Activated CD8-positive, alpha-beta T cell treated with anti-CD3 and anti-CD28 coated beads, Interleukin-2, amount 10 ng/mL, durations not matched to agents 7 days and 5 days (primary cell): ENCODE measurements around the gene CLMP. TPM values are rescaled to one million over a fixed set of nuclear protein-coding genes. Genes with fewer than 3 reads are reported as not detected.

ENCODE experiments used
- ATAC-seq: fragments of 150-1000 bp; cut with Tn5 transposase; one replicate; pipeline ENCODE4 v1.10.0; 2021; ENCODE audit warnings: moderate library complexity
- CTCF ChIA-PET: fragments of 350-600 bp; sonication (Branson Sonifier 250); formaldehyde crosslinking; loops from one replicate; lab custom pipeline; 2021; ENCODE audit warnings: antibody characterized with exemption; lab: Charles Lee
- POLR2A ChIA-PET: fragments of 350-600 bp; sonication (Branson Sonifier 250); formaldehyde crosslinking; loops from one replicate; lab custom pipeline; 2021; ENCODE audit warnings: antibody characterized with exemption; lab: Charles Lee
- DNase-seq: peaks from one replicate; pipeline ENCODE4 v3.0.0-alpha.2; 2020
- H3K27ac Mint-ChIP-seq: one replicate; pipeline ENCODE4 v1.8.0; 2021; ENCODE audit warnings: mild to moderate bottlenecking, mixed read lengths
- H3K27me3 Mint-ChIP-seq: one replicate; pipeline ENCODE4 v1.8.0; 2021; ENCODE audit warnings: low read depth, mixed read lengths
- H3K36me3 Mint-ChIP-seq: one replicate; pipeline ENCODE4 v1.8.0; 2021; ENCODE audit warnings: low read depth, mixed read lengths
- H3K4me1 Mint-ChIP-seq: one replicate; pipeline ENCODE4 v1.8.0; 2021; ENCODE audit warnings: low read depth, mixed read lengths
- H3K4me3 Mint-ChIP-seq: one replicate; pipeline ENCODE4 v1.8.0; 2021; ENCODE audit warnings: mild to moderate bottlenecking, mixed read lengths
- H3K9me3 Mint-ChIP-seq: one replicate; pipeline ENCODE4 v1.8.0; 2022; ENCODE audit warnings: mixed read lengths; ENCODE audit not compliant: insufficient read depth
- total RNA-seq, 2 experiments: library from RNA; stranded (reverse); gene quantifications; one replicate each; pipeline ENCODE4 v1.2.3, GENCODE V29; 2021

Gene CLMP
- total RNA-seq, 2 experiments from 2014 or later = 0.29 TPM

DNA sequence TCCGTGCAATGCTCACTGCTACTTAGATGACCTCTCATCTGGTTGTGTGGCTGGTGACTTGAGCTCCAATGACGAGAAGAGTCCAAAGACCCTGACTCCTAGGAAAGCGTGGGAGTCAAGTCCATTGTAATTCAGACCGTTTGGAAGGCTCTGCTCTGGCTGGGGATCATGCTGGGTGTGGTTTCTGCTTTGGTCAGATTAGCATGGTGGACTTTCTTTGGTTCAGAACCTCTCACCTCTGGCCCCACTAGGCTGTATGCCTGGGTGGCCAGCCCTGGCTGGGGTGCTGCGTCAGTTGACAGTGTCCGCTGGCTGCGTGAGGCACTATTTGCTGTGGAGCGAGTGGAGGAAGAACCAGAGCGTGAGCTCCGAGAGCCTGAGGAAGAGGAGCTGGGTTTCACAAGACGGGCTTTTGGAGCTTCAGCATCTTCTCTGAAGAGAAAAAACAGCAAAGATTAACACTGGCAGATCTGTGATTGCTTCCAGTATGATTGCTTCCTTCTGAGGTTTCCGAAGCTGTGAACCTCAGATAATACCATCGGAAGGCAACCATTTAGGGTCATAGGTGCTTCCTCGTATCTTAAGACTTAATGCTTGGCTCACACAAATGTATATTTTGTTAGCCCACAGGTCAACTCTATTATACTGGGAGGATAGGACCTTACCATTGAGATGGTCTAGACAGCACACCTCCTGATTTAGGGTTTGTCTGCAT is 121.5 kb downstream of the CLMP start:
- POLR2A ChIA-PET = interaction anchor here (0.7 to 7.3 kb wide), 3 partner anchors 12 to 19 kb away, joined by 3 to 129 read pairs (median 4); partner anchors contain the start of gene HSPA8
- no peak overlapping the region for H3K4me3 Mint-ChIP-seq
- peaks cover 46% of the 10 kb centered on the region for H3K4me1 Mint-ChIP-seq

DNA sequence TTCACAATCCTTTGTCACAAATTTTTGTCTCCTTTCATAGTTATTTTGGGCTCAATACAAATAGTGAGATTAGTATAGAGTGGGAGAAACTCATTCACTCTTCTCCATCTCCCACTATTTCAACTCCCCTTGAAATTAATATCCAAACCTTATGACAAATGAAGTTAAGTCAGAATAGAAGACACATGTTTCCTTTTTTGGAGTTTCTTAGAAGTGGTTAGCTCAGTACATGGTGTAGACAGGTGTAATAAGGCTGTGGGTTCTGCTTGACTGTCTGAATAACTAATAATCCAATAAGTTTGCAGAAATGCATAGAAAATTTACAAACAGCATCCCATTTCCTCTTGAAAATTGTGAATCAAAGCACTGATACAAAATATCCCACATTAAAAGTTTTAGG is 122.3 kb downstream of the CLMP start:
- H3K4me1 Mint-ChIP-seq = peaks cover 51% of the 10 kb centered on the region
- ChIA-PET POLR2A (interaction anchor here (0.7 to 7.3 kb wide), 3 partner anchors 11 to 19 kb away, joined by 3 to 129 read pairs (median 4); partner anchors contain the start of gene HSPA8), CTCF (interaction anchor here (0.6 to 1.7 kb wide), 3 partner anchors 9 to 227 kb away, joined by 3 to 6 read pairs (median 3); no protein-coding TSS in a partner anchor)
- H3K36me3 Mint-ChIP-seq = peaks cover 4% of the 10 kb centered on the region
- H3K9me3 Mint-ChIP-seq = no peaks in the 10 kb centered on the region
- no peak overlapping the region for H3K4me3 Mint-ChIP-seq
- ATAC-seq = no peak
- H3K27ac Mint-ChIP-seq = peak overlapping the region; percentile 6
- H3K27me3 Mint-ChIP-seq = no peaks in the 10 kb centered on the region
- no peak for DNase-seq

More for the DNA sequence above, 121.5 kb downstream of the CLMP start:
- Mint-ChIP-seq H3K9me3 (no peaks in the 10 kb centered on the region), H3K27ac (no peak overlapping the region), H3K36me3 (peaks cover 4% of the 10 kb centered on the region), H3K27me3 (no peaks in the 10 kb centered on the region)
- ATAC-seq = no peak
- DNase-seq = no peak
- CTCF ChIA-PET = interaction anchor here (0.6 to 1.0 kb wide), 3 partner anchors 9 to 228 kb away, joined by 3 to 7 read pairs (median 3); no protein-coding TSS in a partner anchor

DNA sequence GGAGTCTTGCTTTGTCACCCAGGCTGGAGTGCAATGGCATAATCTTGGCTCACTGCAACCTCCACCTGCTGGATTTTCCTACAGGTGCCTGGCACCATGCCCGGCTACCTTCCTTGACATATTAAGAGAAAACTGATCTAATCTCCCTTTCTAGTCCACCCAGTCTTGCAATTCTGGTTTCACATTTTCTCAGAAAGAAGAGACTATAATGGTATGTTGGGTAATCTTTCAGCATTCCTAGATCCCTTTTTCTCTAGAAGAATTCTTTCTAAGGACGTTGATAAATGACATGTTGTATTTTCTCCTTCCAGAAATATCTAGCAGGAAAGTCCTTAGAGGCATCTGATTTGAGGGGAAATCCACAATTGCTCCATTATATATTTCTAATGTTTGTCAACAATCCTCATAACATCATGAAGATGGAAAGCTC is 122.7 kb downstream of the CLMP start:
- no peaks in the 10 kb centered on the region for H3K27me3 Mint-ChIP-seq
- ChIA-PET POLR2A (interaction anchor here (1.0 to 7.3 kb wide), 2 partner anchors 11 to 16 kb away, joined by 3 to 129 read pairs; partner anchors contain the start of gene HSPA8), CTCF (interaction anchor here (0.9 to 1.7 kb wide), 3 partner anchors 9 to 30 kb away, joined by 3 to 6 read pairs (median 5); no protein-coding TSS in a partner anchor)
- no peaks in the 10 kb centered on the region for H3K9me3 Mint-ChIP-seq
- H3K27ac Mint-ChIP-seq = no peak overlapping the region
- peaks cover 4% of the 10 kb centered on the region for H3K36me3 Mint-ChIP-seq
- ATAC-seq (no peak), DNase-seq (no peak)
- H3K4me3 Mint-ChIP-seq = no peak overlapping the region
- H3K4me1 Mint-ChIP-seq = peaks cover 54% of the 10 kb centered on the region

DNA sequence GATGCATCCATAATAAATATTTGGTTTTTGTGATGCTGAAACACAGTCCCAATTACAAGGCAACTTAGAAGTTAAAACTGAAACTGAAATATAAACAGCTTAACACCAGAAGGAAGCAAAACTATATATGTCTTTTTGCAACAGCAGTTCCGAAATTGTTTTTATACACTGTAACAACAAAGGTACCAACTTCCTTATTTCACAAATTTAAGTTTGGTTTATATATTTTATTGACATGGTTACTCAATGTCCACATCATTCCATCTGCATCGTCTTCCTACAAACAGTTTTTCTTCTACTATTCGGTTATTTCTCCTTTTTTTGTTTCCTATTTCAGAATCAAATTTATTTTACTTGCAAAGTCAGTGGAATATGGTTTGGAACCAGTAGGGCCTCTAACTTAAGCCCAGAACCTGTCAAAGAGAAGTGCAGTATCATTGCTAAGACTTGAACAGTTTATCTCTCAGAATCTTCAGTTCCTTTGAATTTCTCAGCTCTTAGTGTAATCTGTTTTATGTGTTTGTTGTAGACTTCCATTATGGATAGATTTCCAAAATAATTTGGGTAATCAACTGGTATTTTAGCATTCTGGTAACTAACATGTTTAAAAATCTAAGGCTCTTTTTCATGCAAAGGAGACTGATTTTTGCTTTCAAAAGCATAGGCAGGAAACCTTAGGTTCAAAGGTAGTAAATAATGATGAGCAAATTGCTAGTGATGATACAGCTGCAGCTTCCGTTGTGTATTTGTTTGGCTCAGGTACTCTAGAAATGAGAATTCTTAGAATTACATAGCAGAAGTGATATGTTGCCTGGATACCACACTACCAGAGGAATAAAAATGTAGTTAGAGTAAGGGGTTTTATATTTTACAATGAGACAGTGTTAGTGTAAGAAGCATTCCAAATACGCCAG is 124.9 kb downstream of the CLMP start:
- H3K27me3 Mint-ChIP-seq = no peaks in the 10 kb centered on the region
- peak overlapping the region; percentile 98 for H3K27ac Mint-ChIP-seq
- POLR2A ChIA-PET = interaction anchor here (0.5 to 7.3 kb wide), 9 partner anchors 9 to 226 kb away, joined by 3 to 129 read pairs (median 3); partner anchors contain the start of gene HSPA8
- CTCF ChIA-PET = interaction anchor here (0.8 to 3.0 kb wide), 14 partner anchors 8 to 226 kb away, joined by 3 to 16 read pairs (median 4); partner anchors contain the start of gene HSPA8
- no peaks in the 10 kb centered on the region for H3K9me3 Mint-ChIP-seq
- peak overlapping the region; percentile 88 for H3K4me3 Mint-ChIP-seq
- peak; percentile 62 for ATAC-seq
- peaks cover 12% of the 10 kb centered on the region for H3K36me3 Mint-ChIP-seq
- peaks cover 63% of the 10 kb centered on the region for H3K4me1 Mint-ChIP-seq
- no peak for DNase-seq

DNA sequence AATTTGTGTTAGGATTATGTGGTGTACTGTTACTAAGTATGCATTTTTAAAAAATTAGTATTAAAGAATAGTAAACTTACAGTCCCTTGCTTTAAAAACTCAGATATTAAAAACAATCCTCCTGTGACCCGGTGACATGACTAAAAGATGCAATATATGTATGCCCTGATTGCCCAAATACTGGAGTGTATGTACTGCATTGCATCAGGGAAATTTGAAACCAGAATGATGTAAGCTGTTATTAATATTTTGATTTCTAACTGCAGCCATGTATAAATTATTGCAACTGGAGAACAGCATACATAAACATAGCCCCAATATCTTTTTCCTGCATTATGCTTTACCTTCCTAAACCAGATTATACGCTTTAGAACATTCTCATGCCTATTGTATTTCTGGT is 129.4 kb downstream of the CLMP start:
- ATAC-seq (no peak), DNase-seq (no peak)
- H3K9me3 Mint-ChIP-seq = no peaks in the 10 kb centered on the region
- CTCF ChIA-PET = interaction anchor here (1.0 to 3.6 kb wide), 6 partner anchors 10 to 182 kb away, joined by 3 to 24 read pairs (median 4); no protein-coding TSS in a partner anchor
- H3K4me3 Mint-ChIP-seq = peak overlapping the region; percentile 45
- peak overlapping the region; percentile 79 for H3K27ac Mint-ChIP-seq
- H3K36me3 Mint-ChIP-seq = peaks cover 39% of the 10 kb centered on the region
- peaks cover 45% of the 10 kb centered on the region for H3K4me1 Mint-ChIP-seq
- no peaks in the 10 kb centered on the region for H3K27me3 Mint-ChIP-seq
- POLR2A ChIA-PET = interaction anchor here (1.0 to 8.6 kb wide), 4 partner anchors 6 to 222 kb away, joined by 3 to 129 read pairs (median 12); no protein-coding TSS in a partner anchor

DNA sequence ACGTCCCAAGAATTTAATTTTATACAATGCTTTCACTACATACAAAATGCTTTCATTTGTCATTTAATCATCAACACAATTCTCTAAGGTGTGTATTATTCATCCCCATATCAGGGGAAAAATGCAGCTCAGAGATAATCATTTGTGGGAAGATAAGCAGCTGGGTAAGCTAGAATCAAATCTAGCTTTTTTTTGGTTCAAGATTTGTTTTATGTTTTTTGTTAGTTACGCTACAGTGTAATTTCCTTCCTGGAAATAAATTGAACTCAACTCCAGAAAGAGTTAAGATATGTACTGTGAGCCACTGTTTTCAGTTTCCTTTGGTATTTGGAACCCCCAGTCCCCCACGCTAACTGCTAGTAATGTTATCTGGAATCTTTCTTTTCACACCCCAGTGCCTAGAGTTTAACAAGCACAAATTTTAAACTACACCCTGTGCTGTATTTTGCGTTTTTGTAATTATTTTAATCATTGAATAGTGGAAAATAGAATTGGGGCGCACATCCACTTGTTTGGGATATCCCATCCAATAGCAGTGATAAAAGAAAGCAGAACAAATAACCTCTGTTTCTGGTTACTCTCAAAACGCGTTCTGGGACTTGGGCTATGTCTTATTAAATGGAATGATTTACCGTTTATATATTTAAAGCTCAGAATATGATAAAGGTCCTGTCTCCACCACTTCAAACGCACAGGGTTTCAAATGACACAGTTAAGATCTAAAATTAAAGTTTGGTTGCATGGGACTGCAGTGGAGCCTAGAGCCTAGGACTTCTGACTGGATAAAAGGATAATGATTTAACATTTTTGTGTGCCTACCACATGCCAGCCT is 131.0 kb downstream of the CLMP start:
- Mint-ChIP-seq H3K4me3 (peak overlapping the region; percentile 98), H3K27me3 (no peaks in the 10 kb centered on the region), H3K9me3 (no peaks in the 10 kb centered on the region), H3K4me1 (peaks cover 33% of the 10 kb centered on the region), H3K27ac (peak overlapping the region; percentile 95), H3K36me3 (peaks cover 54% of the 10 kb centered on the region)
- ChIA-PET POLR2A (interaction anchor here (0.7 to 8.6 kb wide), 10 partner anchors 6 to 408 kb away, joined by 3 to 129 read pairs (median 6); partner anchors contain the start of gene UBASH3B), CTCF (interaction anchor here (0.6 to 3.6 kb wide), 13 partner anchors 9 to 371 kb away, joined by 3 to 24 read pairs (median 3); no protein-coding TSS in a partner anchor)
- no peak for ATAC-seq
- no peak for DNase-seq

DNA sequence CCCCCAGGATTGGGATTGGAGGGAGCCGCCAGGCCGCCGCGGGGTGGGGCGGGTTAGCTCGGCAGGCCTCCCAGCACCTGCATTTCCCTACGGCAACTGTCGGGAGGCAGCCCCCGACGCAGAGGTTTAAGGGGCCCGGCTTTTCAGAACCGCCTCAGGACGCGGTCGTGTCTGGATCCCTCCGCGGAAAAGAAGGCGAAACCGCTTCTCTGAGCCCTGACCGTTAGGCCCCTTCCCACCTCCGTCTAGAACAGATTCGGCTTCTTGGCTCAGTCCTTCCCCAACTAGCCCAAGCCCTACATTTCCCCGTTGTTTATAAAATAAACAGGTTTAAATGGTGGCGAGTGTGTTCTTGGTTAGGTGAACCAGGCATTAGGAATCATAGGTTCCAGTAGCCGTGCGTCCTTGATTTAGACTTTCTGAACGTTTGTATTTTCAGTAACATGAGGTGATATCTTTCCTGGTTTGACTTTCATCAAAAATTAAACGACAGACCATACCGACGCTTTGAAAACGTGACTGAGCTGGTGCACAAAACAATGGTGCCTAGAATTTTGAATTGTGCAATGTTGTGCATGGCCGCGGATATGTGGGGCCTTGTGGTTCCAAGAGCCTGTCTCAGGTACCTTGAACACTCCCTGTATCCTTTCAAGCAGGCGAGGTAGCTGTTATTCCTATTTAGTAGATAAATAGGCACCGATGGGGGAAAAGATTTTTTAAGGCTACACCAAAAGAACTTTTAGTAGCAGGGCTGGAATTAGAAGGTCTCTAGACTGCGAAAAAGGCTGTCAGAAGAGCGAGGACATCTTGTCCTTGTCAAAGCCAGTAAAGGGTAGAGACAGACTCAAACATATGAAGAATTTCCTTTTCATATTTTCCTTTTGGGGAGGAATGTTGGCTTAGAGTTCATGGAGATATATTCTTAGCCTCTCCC is 131.9 kb downstream of the CLMP start:
- ChIA-PET POLR2A (interaction anchor here (0.7 to 8.6 kb wide), 15 partner anchors 8 to 1771 kb away, joined by 3 to 129 read pairs (median 5); partner anchors contain the start of genes SC5D and UBASH3B), CTCF (interaction anchor here (0.6 to 3.6 kb wide), 12 partner anchors 9 to 372 kb away, joined by 3 to 24 read pairs (median 3); no protein-coding TSS in a partner anchor)
- Mint-ChIP-seq H3K4me3 (peak overlapping the region; percentile 98), H3K4me1 (peaks cover 29% of the 10 kb centered on the region), H3K9me3 (no peaks in the 10 kb centered on the region), H3K27me3 (no peaks in the 10 kb centered on the region), H3K36me3 (peaks cover 61% of the 10 kb centered on the region), H3K27ac (peak overlapping the region; percentile 95)
- DNase-seq (peak; percentile 74), ATAC-seq (no peak)

DNA sequence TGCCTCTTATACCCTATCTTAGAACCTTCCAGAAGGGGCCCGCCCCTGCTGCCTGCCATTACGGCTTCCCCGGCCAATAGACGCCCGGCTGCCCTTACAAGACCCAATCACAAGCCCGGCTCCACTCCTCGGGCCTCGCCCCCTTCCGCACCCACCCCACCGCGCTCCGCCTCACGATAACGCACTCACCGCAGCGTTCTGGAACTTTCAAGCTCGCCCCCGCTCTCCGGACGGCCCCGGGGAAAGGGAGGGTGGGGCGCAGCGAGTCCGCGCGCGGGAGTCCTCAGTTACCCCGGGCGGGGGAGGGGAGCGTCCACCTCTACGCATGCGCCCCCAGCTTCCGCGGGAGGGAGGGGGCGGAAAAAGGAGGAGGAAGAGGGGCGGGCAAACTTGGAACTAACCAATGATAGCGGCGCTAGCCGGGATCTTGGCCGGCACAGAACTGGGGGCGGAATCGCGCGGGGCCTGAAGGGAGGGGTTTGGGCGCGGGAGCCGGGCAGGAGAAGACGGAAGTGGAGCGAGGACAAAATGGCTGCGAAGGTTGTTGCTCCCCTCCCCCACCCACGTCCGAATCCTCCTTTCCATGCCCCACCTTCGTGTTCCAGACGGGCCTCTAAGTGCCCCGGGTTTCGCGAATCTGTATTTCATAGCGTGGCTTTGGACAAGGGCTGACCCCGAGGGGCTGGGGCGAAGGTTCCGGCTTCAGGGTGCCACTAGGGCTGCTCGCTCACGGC is 132.7 kb downstream of the CLMP start:
- ATAC-seq (peak; percentile 83), DNase-seq (peak; percentile 100)
- H3K27ac Mint-ChIP-seq = peak overlapping the region; percentile 95
- no peaks in the 10 kb centered on the region for H3K27me3 Mint-ChIP-seq
- H3K9me3 Mint-ChIP-seq = no peaks in the 10 kb centered on the region
- ChIA-PET CTCF (interaction anchor here (0.6 to 2.7 kb wide), 9 partner anchors 8 to 212 kb away, joined by 3 to 16 read pairs (median 3); no protein-coding TSS in a partner anchor), POLR2A (interaction anchor here (0.6 to 8.6 kb wide), 34 partner anchors 9 to 1770 kb away, joined by 3 to 129 read pairs (median 4); partner anchors contain the start of genes JHY and SC5D)
- H3K36me3 Mint-ChIP-seq = peaks cover 69% of the 10 kb centered on the region
- peak overlapping the region; percentile 98 for H3K4me3 Mint-ChIP-seq
- peaks cover 31% of the 10 kb centered on the region for H3K4me1 Mint-ChIP-seq
